ENCODE results near the gene NGFR. TPM values are rescaled to one million over a fixed set of nuclear protein-coding genes. Genes with fewer than 3 reads are reported as not detected.
"Not testable (repeated sequence)": the region's sequence is repeated elsewhere in the genome, so short reads cannot be mapped to it uniquely, and the experiment has no call there.

The NGFR gene
- polyA plus RNA-seq, 1 of the 3 experiments (the other 2 are of a cell fraction): 0.76 TPM

DNA sequence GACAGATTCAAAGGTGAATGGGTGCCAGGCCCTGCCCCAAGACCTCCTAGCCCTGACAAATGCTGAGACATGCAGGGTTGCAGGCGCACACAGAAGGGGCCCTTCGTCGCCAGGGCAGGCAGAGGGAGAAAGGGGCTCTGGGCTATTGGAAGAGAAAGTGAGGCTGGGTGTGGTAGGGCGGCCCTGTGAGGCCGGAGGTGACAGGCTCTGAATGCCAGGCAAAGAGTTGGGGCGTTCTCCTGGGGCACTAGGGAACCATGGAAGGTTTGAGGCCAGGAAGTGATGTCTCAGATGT lies 54.2 kb downstream of the NGFR start (continued):
- TF ChIP-seq, protein P1, sequence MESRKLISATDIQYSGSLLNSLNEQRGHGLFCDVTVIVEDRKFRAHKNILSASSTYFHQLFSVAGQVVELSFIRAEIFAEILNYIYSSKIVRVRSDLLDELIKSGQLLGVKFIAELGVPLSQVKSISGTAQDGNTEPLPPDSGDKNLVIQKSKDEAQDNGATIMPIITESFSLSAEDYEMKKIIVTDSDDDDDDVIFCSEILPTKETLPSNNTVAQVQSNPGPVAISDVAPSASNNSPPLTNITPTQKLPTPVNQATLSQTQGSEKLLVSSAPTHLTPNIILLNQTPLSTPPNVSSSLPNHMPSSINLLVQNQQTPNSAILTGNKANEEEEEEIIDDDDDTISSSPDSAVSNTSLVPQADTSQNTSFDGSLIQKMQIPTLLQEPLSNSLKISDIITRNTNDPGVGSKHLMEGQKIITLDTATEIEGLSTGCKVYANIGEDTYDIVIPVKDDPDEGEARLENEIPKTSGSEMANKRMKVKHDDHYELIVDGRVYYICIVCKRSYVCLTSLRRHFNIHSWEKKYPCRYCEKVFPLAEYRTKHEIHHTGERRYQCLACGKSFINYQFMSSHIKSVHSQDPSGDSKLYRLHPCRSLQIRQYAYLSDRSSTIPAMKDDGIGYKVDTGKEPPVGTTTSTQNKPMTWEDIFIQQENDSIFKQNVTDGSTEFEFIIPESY (IDR thresholded peaks at IDR 0.05; ENCODE audit: borderline replicate concordance, low read depth): no peak
- no peak for TF ChIP-seq YY1 (IDR thresholded peaks at IDR 0.05; ENCODE audit: low read depth)
- TF ChIP-seq MXI1 (IDR thresholded peaks at IDR 0.05; ENCODE audit: low read depth, low read length): no peak
- TF ChIP-seq TCF12 (IDR thresholded peaks at IDR 0.05): no peak
- no peak for TF ChIP-seq EZH2phosphoT487 (IDR thresholded peaks at IDR 0.05; ENCODE audit: borderline replicate concordance, low read depth)

DNA sequence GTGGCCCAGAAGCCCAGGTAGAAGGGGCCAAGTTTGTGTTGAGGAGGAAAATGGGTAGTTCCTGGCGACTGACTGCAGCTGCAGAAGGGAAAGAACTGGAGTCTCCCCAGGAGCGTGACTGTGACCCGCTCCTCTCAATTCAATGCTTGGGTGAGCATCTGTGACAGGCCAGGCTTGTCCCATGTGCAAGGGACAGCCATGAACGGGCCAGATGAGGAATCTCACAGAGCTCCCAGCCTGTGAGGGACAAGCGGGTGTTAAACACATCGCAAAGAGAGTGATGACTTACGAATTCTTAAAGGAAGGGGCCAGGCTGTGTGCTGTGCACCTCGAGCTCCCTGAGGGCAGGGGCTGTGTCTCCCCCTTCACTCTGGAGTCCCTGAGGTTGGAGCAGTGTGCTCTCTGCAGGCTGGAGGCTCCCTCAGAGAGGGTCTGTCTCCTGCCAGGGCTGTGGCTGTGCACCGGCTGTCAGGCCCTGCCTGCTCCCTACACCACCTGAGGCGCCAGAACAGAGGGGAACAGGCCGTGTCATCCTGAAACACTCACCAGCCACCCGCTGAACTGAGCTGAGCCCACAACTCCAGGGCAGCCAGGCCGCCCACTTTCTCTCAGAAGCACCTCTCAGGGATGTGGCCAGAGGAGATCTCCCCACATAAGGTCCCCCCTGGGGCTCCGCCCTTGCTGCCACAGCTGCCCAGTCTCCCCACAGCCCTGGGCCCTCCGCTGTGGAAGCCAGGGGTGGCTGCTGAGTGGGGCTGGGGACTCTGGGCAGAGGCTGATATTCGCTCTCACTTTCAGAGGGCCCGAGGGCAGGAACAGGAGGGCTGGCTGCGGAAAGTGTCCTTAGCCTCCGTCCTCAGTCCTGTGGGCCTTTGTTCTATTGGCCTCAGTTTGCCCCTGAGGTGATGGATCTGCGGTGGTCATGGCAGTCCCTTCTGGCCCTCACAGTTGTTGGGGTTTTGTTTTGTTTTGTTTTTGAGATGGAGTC lies 54.9 kb downstream of the NGFR start:
- Histone ChIP-seq H3K9me2 (no peaks in the 10 kb centered on the region), H3F3A (replicated peaks; ENCODE audit: insufficient read depth) (no peaks in the 10 kb centered on the region), H2AFZ (ENCODE audit: low read depth) (no peak overlapping the region), H3K36me3 (replicated peaks in 1 of 2; ENCODE audit: control insufficient read depth in 1 of 2, insufficient read depth in 2 of 2, low read length in 1 of 2) (no peaks in the 10 kb centered on the region), H3K4me3 (ENCODE audit: low read depth in 2 of 2, low read length in 1 of 2) (no peak overlapping the region), H3K4me2 (no peak overlapping the region), H3K27ac (ENCODE audit: low read depth in 2 of 2, low read length in 1 of 2) (no peak overlapping the region), H4K20me1 (ENCODE audit: insufficient read depth) (no peaks in the 10 kb centered on the region), H3K9ac (no peak overlapping the region), H3K79me2 (ENCODE audit: insufficient read depth) (no peaks in the 10 kb centered on the region), H3K9me3 (no peaks in the 10 kb centered on the region), H3K27me3 (ENCODE audit: insufficient read depth) (no peaks in the 10 kb centered on the region), H3K4me1 (ENCODE audit: control insufficient read depth in 1 of 2, insufficient read depth in 2 of 2, low read depth in 1 of 2, low read length in 1 of 2) (peaks cover 0 to 43% of the 10 kb centered on the region in 2 experiments; a peak in 1 of 4 replicates)
- ChIA-PET POLR2A (no interaction called here), CTCF (interaction anchor here (0.9 to 17.1 kb wide), 9 partner anchors 18 to 145 kb away, joined by 3 to 499 read pairs (median 4); partner anchors contain the start of genes NGFR and PHB1)
- peak; percentile 49 for DNase-seq
- no peak for TF ChIP-seq TEAD4 (IDR thresholded peaks at IDR 0.05; ENCODE audit: borderline replicate concordance, insufficient read depth)
- TF ChIP-seq GATA2 (CRISPR knock-in tag; IDR thresholded peaks at IDR 0.05): no peak
- no peak for TF ChIP-seq RAD21 (IDR thresholded peaks at IDR 0.05; ENCODE audit: low read length)
- no peak for TF ChIP-seq EP300 (IDR thresholded peaks at IDR 0.05; ENCODE audit: borderline replicate concordance in 1 of 2, low read depth in 1 of 2, low read length in 1 of 2)
- TF ChIP-seq FOSL2 (IDR thresholded peaks at IDR 0.05; ENCODE audit: borderline replicate concordance, low read depth): no peak
- TF ChIP-seq, protein P2, sequence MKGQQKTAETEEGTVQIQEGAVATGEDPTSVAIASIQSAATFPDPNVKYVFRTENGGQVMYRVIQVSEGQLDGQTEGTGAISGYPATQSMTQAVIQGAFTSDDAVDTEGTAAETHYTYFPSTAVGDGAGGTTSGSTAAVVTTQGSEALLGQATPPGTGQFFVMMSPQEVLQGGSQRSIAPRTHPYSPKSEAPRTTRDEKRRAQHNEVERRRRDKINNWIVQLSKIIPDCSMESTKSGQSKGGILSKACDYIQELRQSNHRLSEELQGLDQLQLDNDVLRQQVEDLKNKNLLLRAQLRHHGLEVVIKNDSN (IDR thresholded peaks at IDR 0.05; ENCODE audit: borderline replicate concordance, low read depth): no peak
- TF ChIP-seq GABPA (IDR thresholded peaks at IDR 0.05; ENCODE audit: low read depth): no peak
- no peak for TF ChIP-seq SIN3A (IDR thresholded peaks at IDR 0.05; ENCODE audit: borderline replicate concordance, low read depth, low read length)
- TF ChIP-seq SMC3 (IDR thresholded peaks at IDR 0.05; ENCODE audit: low read depth, low read length): no peak
- no peak for TF ChIP-seq POLR2AphosphoS5 (IDR thresholded peaks at IDR 0.05; ENCODE audit: low read depth, low read length)
- WGBS (ENCODE audit: low lambda C conversion rate): 89% methylated on average over 14 of the region's 20 CpGs

DNA sequence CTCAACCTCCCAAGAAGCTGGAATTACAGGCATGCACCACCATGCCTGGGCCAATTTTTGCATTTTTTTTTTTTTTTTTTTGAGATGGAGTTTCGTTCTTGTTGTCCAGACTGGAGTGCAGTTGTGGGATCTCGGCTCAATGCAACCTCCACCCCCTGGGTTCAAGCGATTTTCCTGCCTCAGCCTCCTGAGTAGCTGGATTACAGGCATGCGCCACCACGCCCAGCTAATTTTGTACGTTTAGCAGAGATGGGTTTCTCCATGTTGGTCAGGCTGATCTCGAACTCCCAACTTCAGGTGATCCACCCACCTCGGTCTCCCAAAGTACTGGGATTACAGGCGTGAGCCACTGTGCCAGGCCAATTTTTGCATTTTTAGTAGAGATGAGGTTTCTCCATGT lies 55.7 kb downstream of the NGFR start:
- H3K27me3 ChIP-seq (ENCODE audit: insufficient read depth); H3K4me3 ChIP-seq (ENCODE audit: low read depth in 2 of 2, low read length in 1 of 2); H2AFZ ChIP-seq (ENCODE audit: low read depth); H3K36me3 ChIP-seq (replicated peaks in 1 of 2; ENCODE audit: control insufficient read depth in 1 of 2, insufficient read depth in 2 of 2, low read length in 1 of 2); DNase-seq; H4K20me1 ChIP-seq (ENCODE audit: insufficient read depth); H3K79me2 ChIP-seq (ENCODE audit: insufficient read depth); H3K9me3 ChIP-seq; H3K4me2 ChIP-seq; H3K9ac ChIP-seq; H3K27ac ChIP-seq (ENCODE audit: low read depth in 2 of 2, low read length in 1 of 2); H3K9me2 ChIP-seq; POLR2A ChIA-PET; H3F3A ChIP-seq (replicated peaks; ENCODE audit: insufficient read depth): not testable (repeated sequence)
- WGBS (ENCODE audit: low lambda C conversion rate): 89% methylated on average over 9 of the region's 9 CpGs
- CTCF ChIA-PET: interaction anchor here (1.1 to 48.9 kb wide), 6 partner anchors 17 to 145 kb away, joined by 3 to 2107 read pairs (median 322); partner anchors contain the start of genes NGFR, PHB1, SLC35B1 and SPOP
- peaks cover 0 to 35% of the 10 kb centered on the region in 2 experiments; a peak in 1 of 4 replicates for H3K4me1 ChIP-seq (ENCODE audit: control insufficient read depth in 1 of 2, insufficient read depth in 2 of 2, low read depth in 1 of 2, low read length in 1 of 2)
